MM.1S (cell line): Measurements from ENCODE around the gene PTPN3.

Source experiments
- EZH2 ChIP-seq: fragments of 300-600 bp; sonication (generic); optimal IDR thresholded peaks from 2 replicates; pipeline ENCODE3; 2017; ENCODE audit warnings: low read depth, mild to moderate bottlenecking, antibody characterized with exemption, low read length, mixed read lengths
- EZH2phosphoT487 ChIP-seq: fragments of 300-600 bp; sonication (generic); IDR thresholded peaks from 2 replicates; pipeline ENCODE4 v1.6.1; 2018; ENCODE audit warnings: antibody characterized with exemption, low read length
- TF ChIP-seq, protein P1 (sequence below): fragments of 300-600 bp; sonication (generic); IDR thresholded peaks from 2 replicates; pipeline ENCODE4 v1.5.1; 2016; ENCODE audit warnings: antibody characterized with exemption, low read length, mixed read lengths

DNA sequence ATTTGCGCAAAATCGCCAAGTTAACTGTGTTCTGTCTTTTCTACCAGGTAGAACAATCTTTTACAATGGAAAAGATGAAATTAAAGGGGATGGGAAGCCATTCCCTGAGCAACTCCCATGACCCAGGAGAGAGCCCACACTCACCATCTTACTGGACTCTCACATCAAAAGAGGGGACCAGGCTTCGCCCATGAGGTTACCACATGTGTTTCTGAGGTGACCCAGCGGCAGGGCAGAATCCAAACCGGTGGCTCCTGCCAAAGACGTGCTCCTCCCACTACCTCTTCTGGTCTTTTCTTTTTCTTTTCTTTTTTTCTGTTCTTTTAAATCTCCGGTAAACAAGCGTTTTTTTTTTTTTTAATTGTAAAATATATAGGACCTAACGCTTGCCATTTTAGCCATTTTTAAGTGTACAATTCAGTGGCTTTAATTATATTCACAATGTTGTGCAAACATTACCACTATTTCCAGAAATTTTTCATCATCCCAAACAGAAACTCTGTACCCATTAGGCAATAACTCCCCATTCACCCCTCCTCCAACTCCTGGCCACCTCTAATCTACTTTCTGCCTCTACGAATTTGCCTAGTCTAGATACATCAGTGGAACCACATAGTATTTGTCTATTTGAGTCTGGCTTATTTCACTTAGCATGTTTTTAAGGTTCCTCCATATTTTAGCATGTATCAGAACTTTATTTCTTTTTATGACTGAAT is 19.3 kb downstream of the PTPN3 start:
- TF ChIP-seq EZH2 (no peak), EZH2phosphoT487 (no peak)
- TF ChIP-seq, protein P1, sequence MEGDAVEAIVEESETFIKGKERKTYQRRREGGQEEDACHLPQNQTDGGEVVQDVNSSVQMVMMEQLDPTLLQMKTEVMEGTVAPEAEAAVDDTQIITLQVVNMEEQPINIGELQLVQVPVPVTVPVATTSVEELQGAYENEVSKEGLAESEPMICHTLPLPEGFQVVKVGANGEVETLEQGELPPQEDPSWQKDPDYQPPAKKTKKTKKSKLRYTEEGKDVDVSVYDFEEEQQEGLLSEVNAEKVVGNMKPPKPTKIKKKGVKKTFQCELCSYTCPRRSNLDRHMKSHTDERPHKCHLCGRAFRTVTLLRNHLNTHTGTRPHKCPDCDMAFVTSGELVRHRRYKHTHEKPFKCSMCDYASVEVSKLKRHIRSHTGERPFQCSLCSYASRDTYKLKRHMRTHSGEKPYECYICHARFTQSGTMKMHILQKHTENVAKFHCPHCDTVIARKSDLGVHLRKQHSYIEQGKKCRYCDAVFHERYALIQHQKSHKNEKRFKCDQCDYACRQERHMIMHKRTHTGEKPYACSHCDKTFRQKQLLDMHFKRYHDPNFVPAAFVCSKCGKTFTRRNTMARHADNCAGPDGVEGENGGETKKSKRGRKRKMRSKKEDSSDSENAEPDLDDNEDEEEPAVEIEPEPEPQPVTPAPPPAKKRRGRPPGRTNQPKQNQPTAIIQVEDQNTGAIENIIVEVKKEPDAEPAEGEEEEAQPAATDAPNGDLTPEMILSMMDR, result no peak
